Neural progenitor cell (in vitro differentiated cells): ENCODE measurements around the gene ASCL5. TPM values are rescaled to one million over a fixed set of nuclear protein-coding genes. Genes with fewer than 3 reads are reported as not detected.

Experiments used
- DNase-seq: peaks from one replicate; pipeline ENCODE4 v3.0.0-alpha.2; 2016; ENCODE audit warnings: low spot score
- H2AFZ ChIP-seq: fragments of 200-600 bp; sonication (generic); replicated peaks from 2 replicates; pipeline ENCODE4 v1.6.1; 2016; ENCODE audit warnings: antibody characterized with exemption
- H3F3A ChIP-seq: fragments of 200-600 bp; sonication (generic); 2 replicates; pipeline ENCODE4 v1.6.1; 2016; ENCODE audit warnings: antibody characterized with exemption, low read depth
- H3K27ac ChIP-seq: fragments of 200-600 bp; sonication (generic); 2 replicates; pipeline ENCODE4 v1.5.1; 2016; ENCODE audit warnings: mild to moderate bottlenecking
- H3K27me3 ChIP-seq: fragments of 200-600 bp; sonication (generic); 2 replicates; pipeline ENCODE4 v1.6.1; 2016; ENCODE audit warnings: mild to moderate bottlenecking, moderate library complexity
- H3K36me3 ChIP-seq: fragments of 200-600 bp; sonication (generic); 2 replicates; pipeline ENCODE4 v1.5.1; 2016
- H3K4me1 ChIP-seq: fragments of 200-600 bp; sonication (generic); 2 replicates; pipeline ENCODE4 v1.6.1; 2016; ENCODE audit warnings: mixed run types
- H3K4me2 ChIP-seq: fragments of 200-600 bp; sonication (generic); 2 replicates; pipeline ENCODE4 v1.6.1; 2016
- H3K4me3 ChIP-seq: fragments of 200-600 bp; sonication (generic); 2 replicates; pipeline ENCODE4 v1.5.1; 2016
- H3K79me2 ChIP-seq: fragments of 200-600 bp; sonication (generic); 2 replicates; pipeline ENCODE4 v1.6.1; 2016; ENCODE audit warnings: low read depth
- H3K9ac ChIP-seq: fragments of 200-600 bp; sonication (generic); 2 replicates; pipeline ENCODE4 v1.6.1; 2016
- H3K9me3 ChIP-seq: fragments of 200-600 bp; sonication (generic); 2 replicates; pipeline ENCODE4 v1.5.1; 2016; ENCODE audit warnings: low read depth
- H4K20me1 ChIP-seq: fragments of 200-600 bp; sonication (generic); 2 replicates; pipeline ENCODE4 v1.6.1; 2016; ENCODE audit warnings: low read depth
- H3K27ac Mint-ChIP-seq: 3 replicates; pipeline ENCODE4 v1.8.0; 2021; ENCODE audit warnings: mixed read lengths
- H3K27me3 Mint-ChIP-seq: 2 replicates; pipeline ENCODE4 v1.8.0; 2022; ENCODE audit warnings: low read depth, mild to moderate bottlenecking, inconsistent platforms, moderate library complexity, mixed read lengths; ENCODE audit not compliant: insufficient read depth
- H3K36me3 Mint-ChIP-seq: 3 replicates; pipeline ENCODE4 v1.8.0; 2021; ENCODE audit warnings: mixed read lengths
- H3K4me1 Mint-ChIP-seq: 3 replicates; pipeline ENCODE4 v1.8.0; 2021; ENCODE audit warnings: mixed read lengths
- H3K4me3 Mint-ChIP-seq: 3 replicates; pipeline ENCODE4 v1.8.0; 2021; ENCODE audit warnings: mild to moderate bottlenecking, moderate library complexity, mixed read lengths
- H3K9me3 Mint-ChIP-seq: 3 replicates; pipeline ENCODE4 v1.8.0; 2020; ENCODE audit warnings: mixed read lengths
- EZH2 ChIP-seq: fragments of 200-600 bp; sonication (generic); IDR thresholded peaks from 2 replicates; pipeline ENCODE4 v1.6.1; 2017; ENCODE audit warnings: antibody characterized with exemption, mild to moderate bottlenecking, moderate library complexity
- EZH2phosphoT487 ChIP-seq: fragments of 200-600 bp; sonication (generic); IDR thresholded peaks from 2 replicates; pipeline ENCODE4 v1.6.1; 2017; ENCODE audit warnings: antibody characterized with exemption
- total RNA-seq: library from RNA; depleted of rRNA; stranded (reverse); fragments of >200 nt; gene quantifications from 2 replicates; pipeline ENCODE4 v1.2.3, GENCODE V29; 2015; ENCODE audit warnings: low replicate concordance
- TF ChIP-seq, protein P1 (sequence below): fragments of 200-600 bp; sonication (generic); IDR thresholded peaks from 2 replicates; pipeline ENCODE4 v1.5.1; 2017; ENCODE audit warnings: antibody characterized with exemption, mild to moderate bottlenecking

ASCL5 gene
- total RNA-seq, 1 donor from 2014 or later = not detected

- H3K27me3 Mint-ChIP-seq = peaks cover 2% of the 10 kb centered on the region
- TF ChIP-seq EZH2phosphoT487 (no peak), EZH2 (no peak)
- TF ChIP-seq, protein P1, sequence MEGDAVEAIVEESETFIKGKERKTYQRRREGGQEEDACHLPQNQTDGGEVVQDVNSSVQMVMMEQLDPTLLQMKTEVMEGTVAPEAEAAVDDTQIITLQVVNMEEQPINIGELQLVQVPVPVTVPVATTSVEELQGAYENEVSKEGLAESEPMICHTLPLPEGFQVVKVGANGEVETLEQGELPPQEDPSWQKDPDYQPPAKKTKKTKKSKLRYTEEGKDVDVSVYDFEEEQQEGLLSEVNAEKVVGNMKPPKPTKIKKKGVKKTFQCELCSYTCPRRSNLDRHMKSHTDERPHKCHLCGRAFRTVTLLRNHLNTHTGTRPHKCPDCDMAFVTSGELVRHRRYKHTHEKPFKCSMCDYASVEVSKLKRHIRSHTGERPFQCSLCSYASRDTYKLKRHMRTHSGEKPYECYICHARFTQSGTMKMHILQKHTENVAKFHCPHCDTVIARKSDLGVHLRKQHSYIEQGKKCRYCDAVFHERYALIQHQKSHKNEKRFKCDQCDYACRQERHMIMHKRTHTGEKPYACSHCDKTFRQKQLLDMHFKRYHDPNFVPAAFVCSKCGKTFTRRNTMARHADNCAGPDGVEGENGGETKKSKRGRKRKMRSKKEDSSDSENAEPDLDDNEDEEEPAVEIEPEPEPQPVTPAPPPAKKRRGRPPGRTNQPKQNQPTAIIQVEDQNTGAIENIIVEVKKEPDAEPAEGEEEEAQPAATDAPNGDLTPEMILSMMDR = no peak
- H3K4me1 Mint-ChIP-seq = peaks cover 64% of the 10 kb centered on the region
Measured at GRCh38 chr1:201110138-201110537, 16.8 kb downstream of the ASCL5 start.

DNA sequence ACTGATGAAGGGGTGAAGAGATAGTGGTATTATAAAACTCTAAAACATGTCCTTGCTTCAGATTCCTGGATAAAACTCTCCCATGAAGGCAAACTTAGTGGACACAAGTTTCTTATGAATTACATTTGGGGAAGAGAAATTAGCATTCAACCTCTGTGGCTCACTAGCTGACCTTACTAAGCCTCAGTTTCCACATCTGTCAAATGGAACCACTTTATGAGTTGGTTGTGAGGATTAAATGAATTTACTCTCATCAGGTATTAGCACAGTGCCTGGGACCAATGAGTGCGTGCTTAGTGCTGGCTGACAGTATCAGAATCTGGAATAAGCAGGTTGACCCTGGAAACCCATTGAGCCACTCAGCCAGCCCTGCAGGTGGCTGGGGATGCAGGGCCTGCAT, 17.3 kb downstream of the ASCL5 start:
- Histone ChIP-seq H3K9ac (no peak overlapping the region), H3K4me3 (no peak overlapping the region), H3K4me1 (peaks cover 21% of the 10 kb centered on the region), H3K4me2 (no peak overlapping the region), H3K27me3 (peaks cover 12% of the 10 kb centered on the region), H3K36me3 (no peaks in the 10 kb centered on the region), H3K27ac (no peak overlapping the region), H2AFZ (no peak overlapping the region), H3K9me3 (no peaks in the 10 kb centered on the region), H4K20me1 (no peaks in the 10 kb centered on the region), H3F3A (no peaks in the 10 kb centered on the region), H3K79me2 (no peaks in the 10 kb centered on the region)
- Mint-ChIP-seq H3K4me1 (peaks cover 64% of the 10 kb centered on the region), H3K36me3 (no peaks in the 10 kb centered on the region), H3K27me3 (no peaks in the 10 kb centered on the region), H3K4me3 (no peak overlapping the region), H3K9me3 (no peaks in the 10 kb centered on the region), H3K27ac (peak overlapping the region; percentile 70)
- TF ChIP-seq EZH2phosphoT487 (no peak), EZH2 (no peak)
- TF ChIP-seq, protein P1 = no peak
- no peak for DNase-seq

More at GRCh38 chr1:201110138-201110537, 16.8 kb downstream of the ASCL5 start:
- no peak overlapping the region for H3K4me2 ChIP-seq
- DNase-seq = no peak
- no peak overlapping the region for H3K4me3 ChIP-seq
- H3K9me3 Mint-ChIP-seq = no peaks in the 10 kb centered on the region
- no peak overlapping the region for H3K9ac ChIP-seq
- no peak overlapping the region for H3K4me3 Mint-ChIP-seq
- no peaks in the 10 kb centered on the region for H3K36me3 ChIP-seq
- H3K9me3 ChIP-seq = no peaks in the 10 kb centered on the region
- H3K27me3 ChIP-seq = peaks cover 17% of the 10 kb centered on the region
- no peaks in the 10 kb centered on the region for H3K36me3 Mint-ChIP-seq
- no peaks in the 10 kb centered on the region for H4K20me1 ChIP-seq
- no peak overlapping the region for H3K27ac ChIP-seq
- H3K79me2 ChIP-seq = no peaks in the 10 kb centered on the region
- H3F3A ChIP-seq = no peaks in the 10 kb centered on the region
- no peak overlapping the region for H2AFZ ChIP-seq
- H3K27ac Mint-ChIP-seq = peak overlapping the region; percentile 70
- H3K4me1 ChIP-seq = peaks cover 21% of the 10 kb centered on the region

DNA sequence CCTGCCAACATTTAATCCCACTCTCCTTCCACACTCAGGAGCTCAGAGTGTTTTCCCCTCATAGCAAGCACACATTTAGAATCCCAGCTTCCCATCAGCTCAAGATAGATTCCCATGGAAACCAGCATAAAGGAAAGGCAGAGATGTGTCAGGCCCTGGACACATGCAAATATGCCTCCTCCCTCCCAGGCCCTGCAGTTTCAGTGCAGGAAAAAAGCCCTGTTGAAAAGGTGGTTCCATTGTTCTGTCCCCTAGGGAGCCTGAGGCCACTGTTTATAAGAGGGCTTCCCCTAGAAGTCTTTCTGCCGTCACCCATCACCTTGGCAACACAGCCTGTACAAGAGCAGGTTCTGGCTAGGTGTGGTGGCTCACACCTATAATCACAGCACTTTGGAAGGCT, 18.4 kb downstream of the ASCL5 start:
- no peaks in the 10 kb centered on the region for H3K27me3 Mint-ChIP-seq
- Histone ChIP-seq H3K4me1 (peaks cover 25% of the 10 kb centered on the region), H3K9ac (no peak overlapping the region), H3K36me3 (no peaks in the 10 kb centered on the region), H3K4me3 (no peak overlapping the region), H2AFZ (no peak overlapping the region), H3K27ac (no peak overlapping the region), H4K20me1 (no peaks in the 10 kb centered on the region), H3K9me3 (no peaks in the 10 kb centered on the region), H3F3A (no peaks in the 10 kb centered on the region), H3K27me3 (peaks cover 7% of the 10 kb centered on the region), H3K79me2 (no peaks in the 10 kb centered on the region), H3K4me2 (peak overlapping the region; percentile 40)
- no peaks in the 10 kb centered on the region for H3K9me3 Mint-ChIP-seq
- H3K36me3 Mint-ChIP-seq = no peaks in the 10 kb centered on the region
- H3K4me1 Mint-ChIP-seq = peaks cover 65% of the 10 kb centered on the region
- peak; percentile 67 for DNase-seq
- peak overlapping the region; percentile 65 for H3K4me3 Mint-ChIP-seq
- H3K27ac Mint-ChIP-seq = peak overlapping the region; percentile 95
- TF ChIP-seq, protein P1 = no peak
- no peak for TF ChIP-seq EZH2
- no peak for TF ChIP-seq EZH2phosphoT487
